SK-N-SH treated with all-trans-retinoic acid at 6 μM for 48 hours (cell line): ENCODE results near the gene MYO16.

ENCODE experiments used
- ATAC-seq: fragments of 200-7000 bp; cut with Tn5 transposase; 3 replicates; pipeline ENCODE4 v1.9.1; 2020; ENCODE audit warnings: mild to moderate bottlenecking, moderate library complexity
- ARNTL ChIP-seq: fragments of 450-650 bp; formaldehyde crosslinking; IDR thresholded peaks from 2 replicates; pipeline ENCODE4 v1.5.0; 2020; ENCODE audit warnings: low read depth, mild to moderate bottlenecking, moderate library complexity, borderline replicate concordance
- BACH2 ChIP-seq: fragments of 250-450 bp; sonication (Bioruptor Pico); IDR thresholded peaks from 2 replicates; pipeline ENCODE4 v1.9.0; 2021; ENCODE audit warnings: mild to moderate bottlenecking, borderline replicate concordance
- CREB5 ChIP-seq: fragments of 250-450 bp; sonication (Bioruptor Pico); IDR thresholded peaks from 2 replicates; pipeline ENCODE4 v1.5.1; 2020; ENCODE audit warnings: low read depth, mild to moderate bottlenecking, moderate library complexity
- CSDC2 ChIP-seq: fragments of 250-450 bp; sonication (Bioruptor Pico); IDR thresholded peaks from 2 replicates; pipeline ENCODE4 v1.5.0; 2020; ENCODE audit warnings: mild to moderate bottlenecking, moderate library complexity
- ESRRG ChIP-seq: fragments of 250-450 bp; sonication (Bioruptor Pico); IDR thresholded peaks from 2 replicates; pipeline ENCODE4 v1.6.1; 2021; ENCODE audit warnings: mild to moderate bottlenecking
- GLIS3 ChIP-seq: fragments of 250-450 bp; sonication (Bioruptor Pico); IDR thresholded peaks from 2 replicates; pipeline ENCODE4 v1.5.0; 2020; ENCODE audit warnings: mild to moderate bottlenecking, moderate library complexity
- ISL1 ChIP-seq: fragments of 250-450 bp; sonication (Bioruptor Pico); IDR thresholded peaks from 2 replicates; pipeline ENCODE4 v2.1.2; 2022; ENCODE audit warnings: mild to moderate bottlenecking, moderate library complexity
- OSR1 ChIP-seq: fragments of 250-450 bp; sonication (Bioruptor Pico); IDR thresholded peaks from 2 replicates; pipeline ENCODE4 v1.8.0; 2022; ENCODE audit warnings: moderate library complexity, mild to moderate bottlenecking, inconsistent platforms
- POU6F1 ChIP-seq: fragments of 250-450 bp; sonication (Bioruptor Pico); IDR thresholded peaks from 2 replicates; pipeline ENCODE4 v1.8.0; 2021; ENCODE audit warnings: low read depth, mild to moderate bottlenecking, moderate library complexity, borderline replicate concordance
- PPARA ChIP-seq: fragments of 250-450 bp; sonication (Bioruptor Pico); IDR thresholded peaks from 2 replicates; pipeline ENCODE4 v1.5.0; 2020; ENCODE audit warnings: mild to moderate bottlenecking, borderline replicate concordance
- RARB ChIP-seq: fragments of 250-450 bp; sonication (Bioruptor Pico); IDR thresholded peaks from 2 replicates; pipeline ENCODE4 v1.8.0; 2021; ENCODE audit warnings: mild to moderate bottlenecking, moderate library complexity
- SNAI2 ChIP-seq: fragments of 250-450 bp; sonication (Bioruptor Pico); IDR thresholded peaks from 2 replicates; pipeline ENCODE4 v1.5.0; 2020; ENCODE audit warnings: mild to moderate bottlenecking, moderate library complexity
- TCF4 ChIP-seq: fragments of 250-450 bp; sonication (Bioruptor Pico); IDR thresholded peaks from 2 replicates; pipeline ENCODE4 v1.8.0; 2021; ENCODE audit warnings: mild to moderate bottlenecking, moderate library complexity, borderline replicate concordance
- TOX ChIP-seq: fragments of 250-450 bp; sonication (Bioruptor Pico); IDR thresholded peaks from 2 replicates; pipeline ENCODE4 v1.8.0; 2021; ENCODE audit warnings: mild to moderate bottlenecking, moderate library complexity, borderline replicate concordance
- TSHZ2 ChIP-seq: fragments of 250-450 bp; sonication (Bioruptor Pico); IDR thresholded peaks from 2 replicates; pipeline ENCODE4 v1.5.0; 2020; ENCODE audit warnings: mild to moderate bottlenecking, moderate library complexity
- ZC3H10 ChIP-seq: fragments of 250-450 bp; sonication (Bioruptor Pico); IDR thresholded peaks from 2 replicates; pipeline ENCODE4 v1.5.1; 2021; ENCODE audit warnings: mild to moderate bottlenecking, moderate library complexity
- ZFP3 ChIP-seq: fragments of 250-450 bp; sonication (Bioruptor Pico); IDR thresholded peaks from 2 replicates; pipeline ENCODE4 v1.5.0; 2020; ENCODE audit warnings: mild to moderate bottlenecking, moderate library complexity
- ZFP30 ChIP-seq: fragments of 450-650 bp; formaldehyde crosslinking; IDR thresholded peaks from 2 replicates; pipeline ENCODE4 v1.5.0; 2022; ENCODE audit warnings: mild to moderate bottlenecking, moderate library complexity
- ZNF565 ChIP-seq: fragments of 450-650 bp; formaldehyde crosslinking; conservative IDR thresholded peaks from 2 replicates; pipeline ENCODE4 v1.5.0; 2020; ENCODE audit warnings: low read depth, mild to moderate bottlenecking, moderate library complexity
- ZNF70 ChIP-seq: fragments of 450-650 bp; formaldehyde crosslinking; IDR thresholded peaks from 2 replicates; pipeline ENCODE4 v1.5.0; 2020; ENCODE audit warnings: mild to moderate bottlenecking, moderate library complexity
- ZNF8 ChIP-seq: fragments of 450-650 bp; formaldehyde crosslinking; IDR thresholded peaks from 2 replicates; pipeline ENCODE4 v1.5.0; 2020; ENCODE audit warnings: mild to moderate bottlenecking, moderate library complexity
- TF ChIP-seq, protein P1 (sequence below): fragments of 250-450 bp; sonication (Bioruptor Pico); IDR thresholded peaks from 2 replicates; pipeline ENCODE4 v1.5.1; 2021; ENCODE audit warnings: mild to moderate bottlenecking, moderate library complexity

Gene MYO16

DNA sequence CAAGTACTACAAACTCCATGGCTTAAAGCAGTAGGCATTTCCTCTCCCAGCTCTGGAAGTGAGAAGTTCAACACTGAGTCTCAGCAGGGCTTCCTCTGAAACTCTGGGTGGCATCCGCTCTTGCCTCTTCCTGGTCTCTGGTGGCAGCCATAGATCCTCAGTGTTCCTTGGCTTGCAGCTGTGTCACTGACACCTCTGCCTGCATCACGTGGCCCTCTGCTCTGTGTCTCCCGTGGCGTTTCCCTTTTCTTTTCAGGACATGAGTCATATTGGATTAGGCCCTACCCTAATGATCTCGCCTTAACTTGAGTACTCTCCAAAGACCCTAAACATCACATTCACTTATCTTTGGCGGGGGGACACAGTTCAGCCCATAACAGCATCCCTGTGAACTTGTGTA, 466.7 kb downstream of the MYO16 start (continued):
- TF ChIP-seq, protein P1, sequence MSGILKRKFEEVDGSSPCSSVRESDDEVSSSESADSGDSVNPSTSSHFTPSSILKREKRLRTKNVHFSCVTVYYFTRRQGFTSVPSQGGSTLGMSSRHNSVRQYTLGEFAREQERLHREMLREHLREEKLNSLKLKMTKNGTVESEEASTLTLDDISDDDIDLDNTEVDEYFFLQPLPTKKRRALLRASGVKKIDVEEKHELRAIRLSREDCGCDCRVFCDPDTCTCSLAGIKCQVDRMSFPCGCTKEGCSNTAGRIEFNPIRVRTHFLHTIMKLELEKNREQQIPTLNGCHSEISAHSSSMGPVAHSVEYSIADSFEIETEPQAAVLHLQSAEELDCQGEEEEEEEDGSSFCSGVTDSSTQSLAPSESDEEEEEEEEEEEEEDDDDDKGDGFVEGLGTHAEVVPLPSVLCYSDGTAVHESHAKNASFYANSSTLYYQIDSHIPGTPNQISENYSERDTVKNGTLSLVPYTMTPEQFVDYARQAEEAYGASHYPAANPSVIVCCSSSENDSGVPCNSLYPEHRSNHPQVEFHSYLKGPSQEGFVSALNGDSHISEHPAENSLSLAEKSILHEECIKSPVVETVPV, result no peak
- TF ChIP-seq ARNTL (no peak), RARB (CRISPR knock-in tag) (no peak)

- no peak for TF ChIP-seq TCF4 (CRISPR knock-in tag)
- TF ChIP-seq TOX, result no peak
- TF ChIP-seq OSR1 (CRISPR knock-in tag), result no peak
- TF ChIP-seq CREB5, result no peak
- no peak for TF ChIP-seq PPARA (CRISPR knock-in tag)
- no peak for TF ChIP-seq ESRRG (CRISPR knock-in tag)
- TF ChIP-seq CSDC2 (CRISPR knock-in tag), result no peak
- no peak for TF ChIP-seq ZNF8
- TF ChIP-seq ZFP30 (CRISPR knock-in tag), result no peak
- no peak for TF ChIP-seq POU6F1 (CRISPR knock-in tag)
- no peak for TF ChIP-seq BACH2 (CRISPR knock-in tag)
- TF ChIP-seq ARNTL, result no peak
- TF ChIP-seq ISL1 (CRISPR knock-in tag), result no peak
- TF ChIP-seq ZC3H10 (CRISPR knock-in tag), result no peak
- no peak for TF ChIP-seq GLIS3
- no peak for TF ChIP-seq ZNF70
- TF ChIP-seq RARB (CRISPR knock-in tag), result no peak
- TF ChIP-seq ZFP3, result no peak
- TF ChIP-seq SNAI2, result no peak
- no peak for TF ChIP-seq TSHZ2 (CRISPR knock-in tag)
- TF ChIP-seq, all 23 proteins: peak for 0
- no peak for ATAC-seq
These were observed 471.4 kb downstream of the MYO16 start for GRCh38 chr13:109100705-109101304.

GRCh38 chr13:109101550-109102144, 472.2 kb downstream of the MYO16 start:
- no peak for ATAC-seq
- TF ChIP-seq ISL1 (CRISPR knock-in tag) (no peak), GLIS3 (no peak), RARB (CRISPR knock-in tag) (no peak), TOX (no peak), ZFP30 (CRISPR knock-in tag) (no peak), TCF4 (CRISPR knock-in tag) (no peak), ZNF8 (no peak), OSR1 (CRISPR knock-in tag) (no peak), ZNF565 (CRISPR knock-in tag) (no peak), ZNF70 (no peak), CREB5 (no peak), CSDC2 (CRISPR knock-in tag) (no peak), TSHZ2 (CRISPR knock-in tag) (no peak), ARNTL (no peak), PPARA (CRISPR knock-in tag) (no peak), ESRRG (CRISPR knock-in tag) (no peak), ZC3H10 (CRISPR knock-in tag) (no peak)
- TF ChIP-seq, protein P1, result no peak
